ENCODE data around the gene PLCD3. TPM values are rescaled to one million over a fixed set of nuclear protein-coding genes. Genes with fewer than 3 reads are reported as not detected.

PLCD3 gene
- total RNA-seq, 2 donors from 2014 or later, result 34.8 to 42.9 TPM

DNA sequence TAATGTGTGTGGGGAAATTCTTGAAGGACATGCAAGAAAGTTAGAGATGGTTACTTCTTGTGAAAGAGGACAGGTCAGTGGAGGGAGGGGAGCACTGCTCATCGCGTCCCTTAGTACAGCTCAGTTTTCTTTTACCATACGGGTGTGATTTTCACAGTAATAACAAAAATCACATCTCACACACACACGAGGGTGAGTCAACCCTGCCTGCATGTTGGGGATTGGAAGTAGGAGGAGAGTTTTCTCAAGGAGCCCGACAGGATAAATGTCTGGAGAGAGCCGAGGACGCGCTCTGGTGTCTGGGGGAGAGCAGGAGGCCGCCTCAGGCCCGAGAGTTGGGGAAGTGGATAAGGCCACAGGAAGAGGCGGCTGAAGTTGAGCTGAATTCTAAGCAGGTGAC lies 16.4 kb downstream of the PLCD3 start:
- H3K4me3 Mint-ChIP-seq, result no peak overlapping the region
- H3K4me1 Mint-ChIP-seq, result no peaks in the 10 kb centered on the region
- 79 to 93% methylated on average over 3 to 9 of the region's 11 CpGs for WGBS, 2 experiments (ENCODE audit: insufficient coverage in 1 of 2, insufficient read length in 1 of 2)
- H3K4me1 ChIP-seq (ENCODE audit: control insufficient read depth, insufficient read depth, low read length), result no peaks in the 10 kb centered on the region
- no peak overlapping the region for H3K27ac ChIP-seq (ENCODE audit: low read depth, low read length)
- DNase-seq, result no peak
- H3K27me3 Mint-ChIP-seq (ENCODE audit: insufficient read depth), result no peaks in the 10 kb centered on the region
- H3K27ac Mint-ChIP-seq, result peak overlapping the region; percentile 1
- no peak overlapping the region for H3K4me3 ChIP-seq (ENCODE audit: low read length)
- no peaks in the 10 kb centered on the region for H3K9me3 Mint-ChIP-seq
- H3K9me3 ChIP-seq (ENCODE audit: control insufficient read depth, low read length), result no peaks in the 10 kb centered on the region
- H3K9ac ChIP-seq (ENCODE audit: extremely low read depth, low read length, poor library complexity, severe bottlenecking), result no peak overlapping the region
- peaks cover 6% of the 10 kb centered on the region for H3K36me3 Mint-ChIP-seq (ENCODE audit: low read depth)
- TF ChIP-seq, protein P1, sequence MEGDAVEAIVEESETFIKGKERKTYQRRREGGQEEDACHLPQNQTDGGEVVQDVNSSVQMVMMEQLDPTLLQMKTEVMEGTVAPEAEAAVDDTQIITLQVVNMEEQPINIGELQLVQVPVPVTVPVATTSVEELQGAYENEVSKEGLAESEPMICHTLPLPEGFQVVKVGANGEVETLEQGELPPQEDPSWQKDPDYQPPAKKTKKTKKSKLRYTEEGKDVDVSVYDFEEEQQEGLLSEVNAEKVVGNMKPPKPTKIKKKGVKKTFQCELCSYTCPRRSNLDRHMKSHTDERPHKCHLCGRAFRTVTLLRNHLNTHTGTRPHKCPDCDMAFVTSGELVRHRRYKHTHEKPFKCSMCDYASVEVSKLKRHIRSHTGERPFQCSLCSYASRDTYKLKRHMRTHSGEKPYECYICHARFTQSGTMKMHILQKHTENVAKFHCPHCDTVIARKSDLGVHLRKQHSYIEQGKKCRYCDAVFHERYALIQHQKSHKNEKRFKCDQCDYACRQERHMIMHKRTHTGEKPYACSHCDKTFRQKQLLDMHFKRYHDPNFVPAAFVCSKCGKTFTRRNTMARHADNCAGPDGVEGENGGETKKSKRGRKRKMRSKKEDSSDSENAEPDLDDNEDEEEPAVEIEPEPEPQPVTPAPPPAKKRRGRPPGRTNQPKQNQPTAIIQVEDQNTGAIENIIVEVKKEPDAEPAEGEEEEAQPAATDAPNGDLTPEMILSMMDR (conservative IDR thresholded peaks at IDR 0.05), result no peak
- no peaks in the 10 kb centered on the region for H3K27me3 ChIP-seq (ENCODE audit: control insufficient read depth, insufficient read depth, low read length, poor library complexity, severe bottlenecking)
- no peaks in the 10 kb centered on the region for H3K36me3 ChIP-seq (ENCODE audit: control insufficient read depth, insufficient read depth, low read length)

DNA sequence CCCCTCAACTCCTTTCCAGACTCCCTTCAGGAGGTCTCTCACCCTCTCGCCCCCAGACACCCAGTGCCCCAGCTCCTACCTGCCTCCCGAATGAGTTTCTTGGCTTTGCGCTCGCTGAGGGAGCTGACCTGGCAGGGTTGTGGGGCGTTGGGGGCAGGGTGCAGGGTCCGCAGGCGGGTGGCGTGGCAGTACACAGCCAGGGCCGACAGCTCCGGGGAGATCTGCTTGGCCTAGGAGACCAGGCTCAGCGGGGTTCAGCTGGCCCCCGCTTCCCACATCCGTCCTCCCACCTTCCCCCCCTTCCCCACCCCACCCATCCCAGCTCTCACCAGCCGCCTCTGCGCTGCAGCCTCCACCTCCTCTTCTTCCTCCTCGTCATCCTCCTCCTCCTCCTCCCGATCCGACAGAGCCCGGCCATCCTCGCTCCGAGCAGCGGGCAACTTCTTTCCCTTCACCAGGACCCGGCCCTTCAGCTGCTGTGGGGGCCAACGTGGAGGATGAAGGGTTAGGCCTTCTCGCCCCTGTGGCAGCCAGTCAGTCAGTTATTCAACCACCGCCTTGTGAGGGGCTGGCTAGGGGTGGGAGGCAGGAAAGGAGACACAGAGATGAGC lies 17.2 kb downstream of the PLCD3 start:
- no peak overlapping the region for H3K4me3 Mint-ChIP-seq
- peaks cover 6% of the 10 kb centered on the region for H3K36me3 Mint-ChIP-seq (ENCODE audit: low read depth)
- Histone ChIP-seq H3K27me3 (ENCODE audit: control insufficient read depth, insufficient read depth, low read length, poor library complexity, severe bottlenecking) (no peaks in the 10 kb centered on the region), H3K4me1 (ENCODE audit: control insufficient read depth, insufficient read depth, low read length) (no peaks in the 10 kb centered on the region), H3K4me3 (ENCODE audit: low read length) (no peak overlapping the region), H3K9me3 (ENCODE audit: control insufficient read depth, low read length) (no peaks in the 10 kb centered on the region), H3K9ac (ENCODE audit: extremely low read depth, low read length, poor library complexity, severe bottlenecking) (no peak overlapping the region), H3K36me3 (ENCODE audit: control insufficient read depth, insufficient read depth, low read length) (no peaks in the 10 kb centered on the region), H3K27ac (ENCODE audit: low read depth, low read length) (no peak overlapping the region)
- WGBS, 2 experiments (ENCODE audit: insufficient coverage in 1 of 2, insufficient read length in 1 of 2), result 92 to 94% methylated on average over 2 to 24 of the region's 26 CpGs
- H3K9me3 Mint-ChIP-seq, result no peaks in the 10 kb centered on the region
- DNase-seq, result peak; percentile 55
- TF ChIP-seq, protein P1 (conservative IDR thresholded peaks at IDR 0.05), result no peak
- H3K27me3 Mint-ChIP-seq (ENCODE audit: insufficient read depth), result no peaks in the 10 kb centered on the region
- no peak overlapping the region for H3K27ac Mint-ChIP-seq
- H3K4me1 Mint-ChIP-seq, result no peaks in the 10 kb centered on the region

DNA sequence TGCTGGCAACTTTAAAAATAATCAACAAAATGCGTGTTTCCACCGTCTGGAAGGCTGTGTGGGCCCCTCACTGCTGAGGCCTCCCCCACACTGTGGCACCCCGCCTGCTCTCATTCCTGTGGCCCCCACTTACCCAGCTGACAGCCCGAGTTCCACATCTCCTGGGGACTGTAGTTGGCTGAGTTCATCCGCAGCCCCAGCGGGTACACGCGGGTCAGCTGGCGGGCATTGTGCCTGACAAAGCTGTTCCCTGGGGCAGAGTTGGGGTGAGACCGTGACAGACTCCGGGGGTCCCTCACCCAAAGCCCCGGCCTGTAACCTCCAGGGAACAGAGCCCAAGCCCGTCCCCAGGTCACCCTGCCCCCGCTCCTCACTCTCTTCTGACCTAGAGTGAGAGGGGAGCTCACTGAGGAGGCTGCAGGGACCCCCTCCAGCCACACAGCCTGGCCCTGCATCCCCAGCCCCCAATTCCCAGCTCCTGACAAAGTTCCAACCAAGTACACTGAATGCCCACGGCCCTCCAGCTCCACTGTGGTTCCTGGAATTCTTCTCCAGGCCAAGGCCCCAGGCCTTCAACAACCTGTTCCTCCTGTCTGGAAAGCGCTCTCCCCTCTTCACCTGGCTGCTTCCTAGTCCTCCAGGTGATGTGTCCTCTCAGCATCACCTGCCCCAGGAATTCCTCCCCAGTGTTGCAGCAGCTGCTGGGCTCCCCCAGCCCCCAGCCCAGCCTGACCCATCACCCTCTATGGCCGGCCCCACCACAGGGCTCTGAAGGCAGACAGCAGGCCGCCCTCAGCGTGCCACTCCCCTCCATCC lies 18.0 kb downstream of the PLCD3 start:
- DNase-seq, result peak; percentile 54
- no peak overlapping the region for H3K4me3 Mint-ChIP-seq
- no peaks in the 10 kb centered on the region for H3K4me1 Mint-ChIP-seq
- no peaks in the 10 kb centered on the region for H3K27me3 ChIP-seq (ENCODE audit: control insufficient read depth, insufficient read depth, low read length, poor library complexity, severe bottlenecking)
- no peaks in the 10 kb centered on the region for H3K9me3 Mint-ChIP-seq
- no peak overlapping the region for H3K27ac ChIP-seq (ENCODE audit: low read depth, low read length)
- no peak overlapping the region for H3K9ac ChIP-seq (ENCODE audit: extremely low read depth, low read length, poor library complexity, severe bottlenecking)
- no peaks in the 10 kb centered on the region for H3K27me3 Mint-ChIP-seq (ENCODE audit: insufficient read depth)
- no peaks in the 10 kb centered on the region for H3K36me3 ChIP-seq (ENCODE audit: control insufficient read depth, insufficient read depth, low read length)
- no peak overlapping the region for H3K27ac Mint-ChIP-seq
- H3K9me3 ChIP-seq (ENCODE audit: control insufficient read depth, low read length), result no peaks in the 10 kb centered on the region
- no peaks in the 10 kb centered on the region for H3K4me1 ChIP-seq (ENCODE audit: control insufficient read depth, insufficient read depth, low read length)
- TF ChIP-seq, protein P1 (conservative IDR thresholded peaks at IDR 0.05), result no peak
- peaks cover 6% of the 10 kb centered on the region for H3K36me3 Mint-ChIP-seq (ENCODE audit: low read depth)
- 92 to 93% methylated on average over 12 to 19 of the region's 19 CpGs for WGBS, 2 experiments (ENCODE audit: insufficient coverage in 1 of 2, insufficient read length in 1 of 2)
- H3K4me3 ChIP-seq (ENCODE audit: low read length), result no peak overlapping the region

Measured in endodermal cell (in vitro differentiated cells).